Stimulated activated CD8-positive, alpha-beta memory T cell treated with anti-CD3 and anti-CD28 coated beads, Interleukin-4, amount 100 ng/mL, for 48 hours (primary cell): Measurements from ENCODE around the gene FXYD5.

Source experiments
- DNase-seq: peaks from one replicate; pipeline ENCODE4 v3.0.0-alpha.2; 2020

FXYD5 gene

GRCh38 chr19:35160629-35161433 lies 6.3 kb downstream of the FXYD5 start:
- DNase-seq: no peak

- DNase-seq: no peak
Observed at GRCh38 chr19:35161434-35161743, 6.9 kb downstream of the FXYD5 start.

- DNase-seq: no peak
Observed at GRCh38 chr19:35162471-35163326, 8.2 kb downstream of the FXYD5 start.

GRCh38 chr19:35164418-35164817 lies 9.9 kb downstream of the FXYD5 start:
- DNase-seq: no peak

GRCh38 chr19:35165200-35166058 lies 10.9 kb downstream of the FXYD5 start:
- DNase-seq: no peak

GRCh38 chr19:35166100-35167063 lies 11.8 kb downstream of the FXYD5 start:
- DNase-seq: peak; percentile 34

- DNase-seq: peak; percentile 25
Observed at GRCh38 chr19:35167251-35168119, 12.9 kb downstream of the FXYD5 start.

- peak; percentile 22 for DNase-seq
Observed at GRCh38 chr19:35168196-35168595, 13.7 kb downstream of the FXYD5 start.

- peak; percentile 21 for DNase-seq
Observed at GRCh38 chr19:35169221-35169995, 14.9 kb downstream of the FXYD5 start.

- no peak for DNase-seq
Observed at GRCh38 chr19:35170359-35171061, 16.0 kb downstream of the FXYD5 start.

- no peak for DNase-seq
Observed at GRCh38 chr19:35171730-35172129, 17.2 kb downstream of the FXYD5 start.

GRCh38 chr19:35174226-35174625 lies 19.7 kb downstream of the FXYD5 start:
- DNase-seq: no peak

GRCh38 chr19:35176181-35176570 lies 21.6 kb downstream of the FXYD5 start:
- DNase-seq: no peak

GRCh38 chr19:35177377-35178274 lies 23.1 kb downstream of the FXYD5 start:
- DNase-seq: peak; percentile 20

GRCh38 chr19:35178701-35179100 lies 24.2 kb downstream of the FXYD5 start:
- peak; percentile 13 for DNase-seq

- no peak for DNase-seq
Observed at GRCh38 chr19:35179830-35180229, 25.3 kb downstream of the FXYD5 start.

- DNase-seq: no peak
Observed at GRCh38 chr19:35181387-35181786, 26.9 kb downstream of the FXYD5 start.

- no peak for DNase-seq
Observed at GRCh38 chr19:35184267-35184666, 29.7 kb downstream of the FXYD5 start.
